Stimulated activated CD4-positive, alpha-beta T cell treated with anti-CD3 and anti-CD28 coated beads, Interleukin-4, amount 100 ng/mL, for 24 hours (primary cell): ENCODE results near the gene MSI2.

Experiments used
- DNase-seq: peaks from one replicate; pipeline ENCODE4 v3.0.0-alpha.2; 2020

The MSI2 gene

GRCh38 chr17:57550016-57550415, 293.7 kb downstream of the MSI2 start:
- DNase-seq = no peak

GRCh38 chr17:57550668-57551315, 294.5 kb downstream of the MSI2 start:
- no peak for DNase-seq

- DNase-seq = no peak
Measured at GRCh38 chr17:57551321-57552079, 295.2 kb downstream of the MSI2 start.

- DNase-seq = peak; percentile 11
Measured at GRCh38 chr17:57552114-57552624, 295.8 kb downstream of the MSI2 start.

GRCh38 chr17:57553526-57553925, 297.2 kb downstream of the MSI2 start:
- DNase-seq = no peak

- no peak for DNase-seq
Measured at GRCh38 chr17:57553991-57554825, 297.9 kb downstream of the MSI2 start.

GRCh38 chr17:57554826-57555635, 298.7 kb downstream of the MSI2 start:
- DNase-seq = no peak

- DNase-seq = no peak
Measured at GRCh38 chr17:57555636-57556175, 299.4 kb downstream of the MSI2 start.

GRCh38 chr17:57556320-57556719, 300.0 kb downstream of the MSI2 start:
- DNase-seq = no peak

- no peak for DNase-seq
Measured at GRCh38 chr17:57556977-57557376, 300.7 kb downstream of the MSI2 start.

GRCh38 chr17:57557416-57557815, 301.1 kb downstream of the MSI2 start:
- no peak for DNase-seq

- no peak for DNase-seq
Measured at GRCh38 chr17:57557834-57558681, 301.7 kb downstream of the MSI2 start.

GRCh38 chr17:57559226-57559625, 302.9 kb downstream of the MSI2 start:
- no peak for DNase-seq

GRCh38 chr17:57559634-57560318, 303.5 kb downstream of the MSI2 start:
- DNase-seq = no peak

- DNase-seq = no peak
Measured at GRCh38 chr17:57560319-57560705, 304.0 kb downstream of the MSI2 start.

- no peak for DNase-seq
Measured at GRCh38 chr17:57561072-57561861, 304.9 kb downstream of the MSI2 start.

- DNase-seq = no peak
Measured at GRCh38 chr17:57562184-57562698, 305.9 kb downstream of the MSI2 start.

- DNase-seq = no peak
Measured at GRCh38 chr17:57563958-57564357, 307.6 kb downstream of the MSI2 start.

- DNase-seq = no peak
Measured at GRCh38 chr17:57565176-57565575, 308.9 kb downstream of the MSI2 start.

- DNase-seq = no peak
Measured at GRCh38 chr17:57566721-57567120, 310.4 kb downstream of the MSI2 start.
